ENCODE measurements around the gene RAD51AP2.

GRCh38 chr2:17529771-17530170 lies 11.5 kb upstream of the RAD51AP2 start:
- TF ChIP-seq CTCF (IDR thresholded peaks at IDR 0.05), result no peak
- TF ChIP-seq POLR2A (IDR thresholded peaks at IDR 0.05), result no peak

Data from heart left ventricle (tissue), 13 donors.